ENCODE results near the gene MINAR1.

The MINAR1 gene

DNA sequence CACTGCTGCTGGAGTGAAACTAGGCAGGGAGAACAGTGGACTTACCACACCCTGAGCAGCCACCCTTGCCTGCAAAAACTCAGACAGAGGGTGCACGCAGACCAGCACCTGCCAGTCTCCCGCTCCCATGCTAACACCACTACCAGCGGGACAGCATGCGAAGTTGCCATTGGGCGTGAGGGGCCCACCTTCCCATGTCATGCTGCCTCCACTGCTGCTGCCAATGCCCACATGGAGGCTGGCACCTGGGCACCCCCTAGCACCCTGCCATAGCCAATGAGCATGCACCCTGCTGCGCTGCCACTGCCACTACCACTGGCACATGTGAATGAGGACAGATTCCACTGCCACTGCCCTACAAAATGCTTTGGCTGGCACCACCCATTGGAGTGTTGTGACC, 19.7 kb upstream of the MINAR1 start:
- Histone ChIP-seq H3K9me3 (ENCODE audit: control insufficient read depth, insufficient read depth, low read depth, low read length) (no peaks in the 10 kb centered on the region), H3K4me3 (ENCODE audit: low read depth, low read length) (no peak overlapping the region), H3K36me3 (ENCODE audit: control insufficient read depth in 2 of 2, insufficient read depth in 1 of 2, low read length in 2 of 2) (peaks cover 0 to 8% of the 10 kb centered on the region in 2 experiments; a peak in 1 of 3 replicates), H3K4me1 (ENCODE audit: control insufficient read depth, insufficient read depth, low read length) (no peaks in the 10 kb centered on the region), H3K27ac (ENCODE audit: extremely low read depth, low read depth, low read length) (no peak overlapping the region)
- TF ChIP-seq ZNF843 (tag by site-specific recombination; IDR thresholded peaks at IDR 0.05) (no peak), ZNF768 (tag by site-specific recombination; IDR thresholded peaks at IDR 0.05) (no peak), ZSCAN23 (tag by site-specific recombination; IDR thresholded peaks at IDR 0.05) (no peak), ZNF670 (tag by site-specific recombination; IDR thresholded peaks at IDR 0.05; ENCODE audit: low read depth) (no peak), ZNF433 (tag by site-specific recombination; IDR thresholded peaks at IDR 0.05; ENCODE audit: low read depth) (no peak), ZNF76 (tag by site-specific recombination; IDR thresholded peaks at IDR 0.05; ENCODE audit: borderline replicate concordance, low read depth) (no peak), ZNF214 (tag by site-specific recombination; IDR thresholded peaks at IDR 0.05; ENCODE audit: borderline replicate concordance) (no peak), ZNF211 (tag by site-specific recombination; IDR thresholded peaks at IDR 0.05; ENCODE audit: low read depth) (no peak), HOXA7 (CRISPR knock-in tag; IDR thresholded peaks at IDR 0.05; ENCODE audit: borderline replicate concordance) (no peak), SALL2 (tag by site-specific recombination; IDR thresholded peaks at IDR 0.05; ENCODE audit: borderline replicate concordance) (no peak), YY1 (tag by site-specific recombination; IDR thresholded peaks at IDR 0.05) (no peak), ZNF747 (tag by site-specific recombination; IDR thresholded peaks at IDR 0.05) (no peak), GLI4 (tag by site-specific recombination; IDR thresholded peaks at IDR 0.05) (no peak), ZBTB17 (tag by site-specific recombination; IDR thresholded peaks at IDR 0.05) (no peak), KLF7 (tag by site-specific recombination; IDR thresholded peaks at IDR 0.05; ENCODE audit: borderline replicate concordance) (no peak), KLF8 (tag by site-specific recombination; IDR thresholded peaks at IDR 0.05) (no peak)
- TF ChIP-seq, protein P1, sequence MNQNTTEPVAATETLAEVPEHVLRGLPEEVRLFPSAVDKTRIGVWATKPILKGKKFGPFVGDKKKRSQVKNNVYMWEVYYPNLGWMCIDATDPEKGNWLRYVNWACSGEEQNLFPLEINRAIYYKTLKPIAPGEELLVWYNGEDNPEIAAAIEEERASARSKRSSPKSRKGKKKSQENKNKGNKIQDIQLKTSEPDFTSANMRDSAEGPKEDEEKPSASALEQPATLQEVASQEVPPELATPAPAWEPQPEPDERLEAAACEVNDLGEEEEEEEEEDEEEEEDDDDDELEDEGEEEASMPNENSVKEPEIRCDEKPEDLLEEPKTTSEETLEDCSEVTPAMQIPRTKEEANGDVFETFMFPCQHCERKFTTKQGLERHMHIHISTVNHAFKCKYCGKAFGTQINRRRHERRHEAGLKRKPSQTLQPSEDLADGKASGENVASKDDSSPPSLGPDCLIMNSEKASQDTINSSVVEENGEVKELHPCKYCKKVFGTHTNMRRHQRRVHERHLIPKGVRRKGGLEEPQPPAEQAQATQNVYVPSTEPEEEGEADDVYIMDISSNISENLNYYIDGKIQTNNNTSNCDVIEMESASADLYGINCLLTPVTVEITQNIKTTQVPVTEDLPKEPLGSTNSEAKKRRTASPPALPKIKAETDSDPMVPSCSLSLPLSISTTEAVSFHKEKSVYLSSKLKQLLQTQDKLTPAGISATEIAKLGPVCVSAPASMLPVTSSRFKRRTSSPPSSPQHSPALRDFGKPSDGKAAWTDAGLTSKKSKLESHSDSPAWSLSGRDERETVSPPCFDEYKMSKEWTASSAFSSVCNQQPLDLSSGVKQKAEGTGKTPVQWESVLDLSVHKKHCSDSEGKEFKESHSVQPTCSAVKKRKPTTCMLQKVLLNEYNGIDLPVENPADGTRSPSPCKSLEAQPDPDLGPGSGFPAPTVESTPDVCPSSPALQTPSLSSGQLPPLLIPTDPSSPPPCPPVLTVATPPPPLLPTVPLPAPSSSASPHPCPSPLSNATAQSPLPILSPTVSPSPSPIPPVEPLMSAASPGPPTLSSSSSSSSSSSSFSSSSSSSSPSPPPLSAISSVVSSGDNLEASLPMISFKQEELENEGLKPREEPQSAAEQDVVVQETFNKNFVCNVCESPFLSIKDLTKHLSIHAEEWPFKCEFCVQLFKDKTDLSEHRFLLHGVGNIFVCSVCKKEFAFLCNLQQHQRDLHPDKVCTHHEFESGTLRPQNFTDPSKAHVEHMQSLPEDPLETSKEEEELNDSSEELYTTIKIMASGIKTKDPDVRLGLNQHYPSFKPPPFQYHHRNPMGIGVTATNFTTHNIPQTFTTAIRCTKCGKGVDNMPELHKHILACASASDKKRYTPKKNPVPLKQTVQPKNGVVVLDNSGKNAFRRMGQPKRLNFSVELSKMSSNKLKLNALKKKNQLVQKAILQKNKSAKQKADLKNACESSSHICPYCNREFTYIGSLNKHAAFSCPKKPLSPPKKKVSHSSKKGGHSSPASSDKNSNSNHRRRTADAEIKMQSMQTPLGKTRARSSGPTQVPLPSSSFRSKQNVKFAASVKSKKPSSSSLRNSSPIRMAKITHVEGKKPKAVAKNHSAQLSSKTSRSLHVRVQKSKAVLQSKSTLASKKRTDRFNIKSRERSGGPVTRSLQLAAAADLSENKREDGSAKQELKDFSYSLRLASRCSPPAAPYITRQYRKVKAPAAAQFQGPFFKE (tag by site-specific recombination; IDR thresholded peaks at IDR 0.05; ENCODE audit: borderline replicate concordance), result no peak
- TF ChIP-seq, protein P2, sequence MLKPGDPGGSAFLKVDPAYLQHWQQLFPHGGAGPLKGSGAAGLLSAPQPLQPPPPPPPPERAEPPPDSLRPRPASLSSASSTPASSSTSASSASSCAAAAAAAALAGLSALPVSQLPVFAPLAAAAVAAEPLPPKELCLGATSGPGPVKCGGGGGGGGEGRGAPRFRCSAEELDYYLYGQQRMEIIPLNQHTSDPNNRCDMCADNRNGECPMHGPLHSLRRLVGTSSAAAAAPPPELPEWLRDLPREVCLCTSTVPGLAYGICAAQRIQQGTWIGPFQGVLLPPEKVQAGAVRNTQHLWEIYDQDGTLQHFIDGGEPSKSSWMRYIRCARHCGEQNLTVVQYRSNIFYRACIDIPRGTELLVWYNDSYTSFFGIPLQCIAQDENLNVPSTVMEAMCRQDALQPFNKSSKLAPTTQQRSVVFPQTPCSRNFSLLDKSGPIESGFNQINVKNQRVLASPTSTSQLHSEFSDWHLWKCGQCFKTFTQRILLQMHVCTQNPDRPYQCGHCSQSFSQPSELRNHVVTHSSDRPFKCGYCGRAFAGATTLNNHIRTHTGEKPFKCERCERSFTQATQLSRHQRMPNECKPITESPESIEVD (tag by site-specific recombination; IDR thresholded peaks at IDR 0.05), result no peak
- TF ChIP-seq, protein P3, sequence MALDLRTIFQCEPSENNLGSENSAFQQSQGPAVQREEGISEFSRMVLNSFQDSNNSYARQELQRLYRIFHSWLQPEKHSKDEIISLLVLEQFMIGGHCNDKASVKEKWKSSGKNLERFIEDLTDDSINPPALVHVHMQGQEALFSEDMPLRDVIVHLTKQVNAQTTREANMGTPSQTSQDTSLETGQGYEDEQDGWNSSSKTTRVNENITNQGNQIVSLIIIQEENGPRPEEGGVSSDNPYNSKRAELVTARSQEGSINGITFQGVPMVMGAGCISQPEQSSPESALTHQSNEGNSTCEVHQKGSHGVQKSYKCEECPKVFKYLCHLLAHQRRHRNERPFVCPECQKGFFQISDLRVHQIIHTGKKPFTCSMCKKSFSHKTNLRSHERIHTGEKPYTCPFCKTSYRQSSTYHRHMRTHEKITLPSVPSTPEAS (tag by site-specific recombination; IDR thresholded peaks at IDR 0.05), result no peak
- ChIA-PET POLR2A (no interaction called here), CTCF (no interaction called here)

Measured in HEK293 (cell line).